Activated T-cell treated with anti-CD3 and anti-CD28 coated beads for 1 hour (primary cell): Measurements from ENCODE around the gene HAVCR2.

Experiments
- DNase-seq: peaks from one replicate; pipeline ENCODE4 v3.0.0-alpha.2; 2020; ENCODE audit warnings: low read depth

Gene HAVCR2

DNA sequence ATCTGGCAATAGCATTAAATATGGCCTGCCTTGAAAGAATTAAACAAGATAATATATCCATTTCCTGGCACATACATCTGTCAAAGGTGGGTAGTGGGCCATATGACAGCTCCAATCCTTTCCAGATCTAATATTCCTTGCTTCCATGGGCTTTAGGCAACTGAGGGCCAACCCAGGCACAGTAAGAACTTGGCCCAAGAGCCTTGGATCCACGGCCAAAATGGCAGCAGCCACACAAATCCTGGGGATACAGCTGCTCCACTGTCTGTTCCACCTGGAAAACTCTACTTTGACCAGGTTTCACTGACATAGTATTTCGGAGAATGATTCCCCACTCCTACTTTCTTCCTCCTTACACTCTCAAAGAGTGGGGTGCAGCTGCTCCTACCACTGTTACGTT, 63.2 kb downstream of the HAVCR2 start:
- DNase-seq, result no peak

- DNase-seq, result no peak
Observed at GRCh38 chr5:157038568-157039187, 70.2 kb downstream of the HAVCR2 start.
